GM12801 (cell line): ENCODE data around the gene COPS3.

Experiments
- TF ChIP-seq, protein P1 (sequence below): IDR thresholded peaks from one replicate; pipeline ENCODE4 v1.5.1; 2011; ENCODE audit warnings: control low read depth; ENCODE audit not compliant: insufficient read length; ENCODE audit errors: extremely low read depth

COPS3 gene

DNA sequence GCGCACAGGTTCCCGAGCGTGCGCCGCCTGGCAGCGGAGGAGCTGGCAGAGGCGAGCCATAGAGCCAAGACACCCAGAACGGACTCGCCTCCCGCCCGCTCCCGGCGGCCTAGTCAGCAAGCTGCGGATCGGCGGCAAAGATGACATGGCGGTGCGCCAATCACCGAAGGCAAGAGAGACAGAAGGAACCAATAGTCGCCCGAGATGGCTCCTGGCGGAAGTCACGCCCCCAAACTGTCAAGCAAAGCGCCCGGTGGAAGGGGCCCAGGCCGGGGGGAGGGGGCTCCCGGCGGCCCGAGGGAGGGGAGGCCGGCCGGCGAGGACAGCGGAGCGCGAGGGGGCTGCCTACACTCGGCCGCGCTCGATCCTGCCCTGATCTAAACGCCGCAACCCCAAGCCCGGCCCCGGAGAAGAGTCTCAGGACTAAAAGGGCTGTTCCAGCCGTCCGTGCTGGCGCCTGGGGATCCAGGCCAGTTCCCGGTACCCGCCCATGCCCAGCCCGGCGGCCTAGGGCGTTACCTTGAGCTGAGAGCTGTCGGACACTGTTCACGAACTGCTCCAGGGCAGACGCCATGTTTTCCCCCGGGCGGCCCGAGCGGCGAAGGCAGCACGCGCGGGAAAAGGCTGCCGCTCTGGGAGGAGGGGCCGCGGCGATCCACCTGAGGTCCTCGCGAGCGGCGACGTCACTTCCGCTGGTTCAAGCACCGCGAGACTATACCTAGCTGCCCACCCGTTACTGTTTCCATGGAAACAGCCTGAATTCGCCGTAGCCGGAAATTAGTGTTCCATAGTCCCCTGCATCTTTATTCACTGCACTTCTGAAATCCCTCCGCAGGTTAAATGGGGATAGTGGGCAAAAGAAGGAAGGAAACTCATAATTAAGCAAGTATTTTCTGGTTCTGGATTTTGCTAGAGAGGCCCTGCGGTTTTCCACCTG is at the start of gene COPS3:
TSS of gene COPS3 (minus strand) at position 634 of the 937 bp plus-strand sequence. CDS start at position 574, 60 bp downstream.
- TF ChIP-seq, protein P1, sequence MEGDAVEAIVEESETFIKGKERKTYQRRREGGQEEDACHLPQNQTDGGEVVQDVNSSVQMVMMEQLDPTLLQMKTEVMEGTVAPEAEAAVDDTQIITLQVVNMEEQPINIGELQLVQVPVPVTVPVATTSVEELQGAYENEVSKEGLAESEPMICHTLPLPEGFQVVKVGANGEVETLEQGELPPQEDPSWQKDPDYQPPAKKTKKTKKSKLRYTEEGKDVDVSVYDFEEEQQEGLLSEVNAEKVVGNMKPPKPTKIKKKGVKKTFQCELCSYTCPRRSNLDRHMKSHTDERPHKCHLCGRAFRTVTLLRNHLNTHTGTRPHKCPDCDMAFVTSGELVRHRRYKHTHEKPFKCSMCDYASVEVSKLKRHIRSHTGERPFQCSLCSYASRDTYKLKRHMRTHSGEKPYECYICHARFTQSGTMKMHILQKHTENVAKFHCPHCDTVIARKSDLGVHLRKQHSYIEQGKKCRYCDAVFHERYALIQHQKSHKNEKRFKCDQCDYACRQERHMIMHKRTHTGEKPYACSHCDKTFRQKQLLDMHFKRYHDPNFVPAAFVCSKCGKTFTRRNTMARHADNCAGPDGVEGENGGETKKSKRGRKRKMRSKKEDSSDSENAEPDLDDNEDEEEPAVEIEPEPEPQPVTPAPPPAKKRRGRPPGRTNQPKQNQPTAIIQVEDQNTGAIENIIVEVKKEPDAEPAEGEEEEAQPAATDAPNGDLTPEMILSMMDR = no peak

DNA sequence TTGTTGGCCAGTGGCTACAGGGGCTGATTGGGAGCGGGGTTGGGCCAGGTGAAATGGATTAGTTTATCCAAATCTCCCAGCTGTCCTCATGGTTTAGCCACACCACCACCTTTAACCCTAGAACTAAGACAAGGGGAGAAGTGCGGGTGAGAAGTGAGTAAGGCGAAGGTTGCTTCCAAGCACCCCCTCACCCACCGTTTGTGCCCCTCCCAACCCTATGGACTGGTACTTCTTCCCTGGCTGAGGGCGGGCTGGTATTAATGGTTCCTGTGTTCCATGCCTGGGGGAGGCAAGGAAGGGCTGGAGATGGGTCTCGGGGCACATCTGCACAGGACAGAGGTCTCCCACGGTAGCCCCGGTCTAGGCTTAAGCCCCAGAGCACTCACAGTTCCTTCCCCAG is 47.2 kb upstream of the COPS3 start:
- TF ChIP-seq, protein P1 = no peak

DNA sequence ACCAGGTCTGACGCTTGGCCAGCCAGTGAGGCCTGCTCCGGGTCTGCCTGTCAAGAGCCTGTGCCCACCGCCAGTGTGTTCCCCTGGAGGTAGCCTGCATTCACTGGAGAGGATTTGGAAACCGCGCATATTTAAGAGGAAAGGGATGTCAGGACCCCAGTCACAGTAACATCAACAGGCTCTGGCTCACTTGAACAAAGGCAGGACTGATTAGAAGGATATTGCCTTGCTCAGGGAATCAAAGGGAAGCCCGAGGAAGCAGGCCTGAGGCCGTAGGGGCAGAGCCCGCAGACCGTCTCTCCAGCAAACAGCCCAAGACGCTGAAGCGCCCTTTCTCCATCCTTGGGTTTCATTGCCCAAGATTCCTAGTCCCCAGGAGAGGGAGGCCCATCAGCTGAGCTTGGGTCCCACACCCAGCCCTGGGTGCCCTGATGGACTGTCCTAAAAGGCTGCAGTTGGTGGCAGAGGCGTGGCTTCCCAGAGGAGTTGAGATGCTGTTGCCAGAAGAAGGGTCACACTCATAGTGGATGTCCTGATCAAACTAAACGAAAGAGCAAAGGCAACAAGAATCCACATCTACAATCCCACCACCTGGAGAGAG is 45.3 kb upstream of the COPS3 start:
- TF ChIP-seq, protein P1 = no peak

DNA sequence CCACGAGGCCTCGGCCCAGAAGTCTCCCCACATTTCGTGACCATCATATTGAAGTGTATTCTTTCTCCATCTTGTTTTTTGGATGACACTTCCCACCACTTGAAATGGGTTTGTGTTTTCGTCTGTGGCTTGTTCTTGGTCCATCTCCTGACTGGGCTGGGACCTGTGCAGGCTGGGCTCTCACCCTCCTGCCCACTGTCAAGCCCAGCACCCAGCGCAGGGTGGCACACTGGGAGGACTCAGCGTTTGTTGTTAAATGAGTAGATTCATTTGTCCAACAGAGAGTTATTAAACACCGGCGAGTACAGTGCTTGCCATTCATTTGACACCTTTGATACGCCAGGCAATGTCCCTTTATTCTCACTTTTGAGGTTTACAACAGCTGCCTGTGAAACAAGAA is 44.8 kb upstream of the COPS3 start:
- TF ChIP-seq, protein P1 = no peak

GRCh38 chr17:17325228-17325627 is 44.2 kb upstream of the COPS3 start:
- TF ChIP-seq, protein P1 = no peak

DNA sequence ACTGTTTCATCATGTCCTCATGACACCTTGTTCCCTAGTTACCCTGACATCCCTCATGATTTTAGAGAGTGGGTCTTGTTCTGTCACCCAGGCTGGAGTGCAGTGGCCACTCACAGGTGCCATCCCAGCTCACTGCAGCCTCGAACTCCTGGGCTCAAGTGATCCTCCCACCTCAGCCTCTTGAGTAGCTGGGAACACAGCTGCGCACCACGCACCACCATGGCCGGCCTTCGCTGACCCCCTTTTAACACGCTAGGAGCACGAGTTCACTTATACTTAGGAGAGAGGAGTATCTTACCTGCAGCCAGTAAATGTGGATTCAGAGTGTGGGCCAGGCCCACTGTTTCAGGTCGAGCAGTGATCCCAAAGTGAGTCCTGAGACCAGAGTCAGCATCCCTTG is 43.6 kb upstream of the COPS3 start:
- TF ChIP-seq, protein P1 = no peak
